HFF-Myc (cell line): Measurements from ENCODE around the gene SYTL3.

ENCODE experiments used
- DNase-seq: peaks from one replicate; pipeline ENCODE4 v3.0.0-alpha.2; 2011; ENCODE audit warnings: low read depth; ENCODE audit errors: extremely low read depth
- H3K4me3 ChIP-seq: replicated peaks from 2 replicates; pipeline ENCODE4 v1.5.1; 2011; ENCODE audit warnings: low read depth, mild to moderate bottlenecking, control low read depth, low read length
- CTCF ChIP-seq: IDR thresholded peaks from 2 replicates; pipeline ENCODE4 v1.5.1; 2012; ENCODE audit warnings: mild to moderate bottlenecking, low read depth, low read length, control low read depth; ENCODE audit errors: missing control alignments

The SYTL3 gene

GRCh38 chr6:158783851-158784250, 134.0 kb downstream of the SYTL3 start:
- H3K4me3 ChIP-seq: no peak overlapping the region
- DNase-seq: no peak
- no peak for TF ChIP-seq CTCF

- no peak for TF ChIP-seq CTCF
- no peak for DNase-seq
Measured at GRCh38 chr6:158784505-158784904, 134.7 kb downstream of the SYTL3 start.

GRCh38 chr6:158785036-158785435, 135.2 kb downstream of the SYTL3 start:
- no peak for TF ChIP-seq CTCF
- DNase-seq: no peak
- no peak overlapping the region for H3K4me3 ChIP-seq

More at GRCh38 chr6:158784505-158784904, 134.7 kb downstream of the SYTL3 start:
- H3K4me3 ChIP-seq: no peak overlapping the region

GRCh38 chr6:158786645-158787304, 136.9 kb downstream of the SYTL3 start:
- DNase-seq: no peak
- H3K4me3 ChIP-seq: no peak overlapping the region
- TF ChIP-seq CTCF: no peak

DNA sequence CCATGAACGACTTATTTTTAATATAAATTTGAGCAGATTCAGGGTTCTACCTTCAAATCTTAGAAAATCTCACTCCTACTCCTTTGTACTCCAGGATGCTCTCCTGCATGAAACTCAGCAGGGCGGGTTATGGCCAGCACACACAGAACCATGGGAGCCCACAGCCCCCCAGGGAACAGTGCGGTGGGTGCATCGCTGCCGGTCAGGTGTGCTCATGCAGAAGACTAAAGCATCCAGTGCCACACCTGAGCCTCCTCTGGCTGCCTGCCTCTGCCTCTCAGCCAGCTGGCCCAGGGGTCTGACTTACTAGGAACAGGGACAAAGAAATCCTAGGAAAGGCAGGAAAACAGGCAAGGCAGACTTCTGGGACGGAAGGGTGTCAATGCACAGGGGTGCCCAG, 137.5 kb downstream of the SYTL3 start:
- H3K4me3 ChIP-seq: no peak overlapping the region
- TF ChIP-seq CTCF: no peak
- no peak for DNase-seq

DNA sequence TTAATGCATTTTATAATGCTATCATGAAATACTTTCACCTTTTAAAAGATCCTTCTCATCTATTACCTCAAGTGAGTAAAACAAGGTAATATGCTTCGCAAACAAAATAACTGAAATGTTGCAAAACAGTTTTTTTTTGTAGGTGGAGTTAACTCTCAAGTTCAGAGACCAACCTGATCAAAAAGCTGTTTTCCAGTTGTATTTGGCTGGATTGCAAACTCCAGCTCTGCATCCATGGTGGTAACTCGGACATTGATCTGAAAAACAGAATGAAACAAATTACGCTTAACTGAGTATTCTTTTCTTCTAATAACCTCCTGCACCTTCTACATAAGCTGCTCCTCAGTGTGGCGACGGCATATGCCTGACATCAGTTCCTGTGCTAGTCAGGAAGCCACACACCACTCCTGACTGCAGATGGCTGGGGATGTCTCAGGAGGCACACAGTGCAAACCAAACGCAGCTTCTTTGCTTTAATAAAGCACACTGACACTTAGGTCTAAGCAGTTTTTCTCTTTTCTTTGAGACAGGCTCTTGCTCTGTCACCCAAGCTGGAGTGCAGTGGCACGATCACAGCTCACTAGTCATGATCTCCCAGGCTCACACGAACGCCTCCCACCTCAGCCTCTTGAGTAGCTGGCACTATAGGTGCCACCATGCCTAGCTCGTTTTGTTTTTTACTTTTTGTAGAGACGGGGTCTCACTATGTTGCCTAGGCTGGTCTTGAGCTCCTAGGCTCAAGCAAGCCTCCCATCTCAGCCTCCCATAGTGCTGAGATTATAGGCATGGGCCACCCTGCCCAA, 139.5 kb downstream of the SYTL3 start:
- TF ChIP-seq CTCF: no peak
- H3K4me3 ChIP-seq: no peak overlapping the region

More for the DNA sequence above, 139.5 kb downstream of the SYTL3 start:
- no peak for DNase-seq
